Stimulated activated CD4-positive, alpha-beta T cell treated with anti-CD3 and anti-CD28 coated beads, TNF-alpha, amount 100 ng/mL, for 48 hours (primary cell): ENCODE data around the gene AFAP1L1.
"Not testable (repeated sequence)": the region's sequence is repeated elsewhere in the genome, so short reads cannot be mapped to it uniquely, and the experiment has no call there.

Source experiments
- DNase-seq, 3 donors: peaks; one replicate each; pipeline ENCODE4 v3.0.0-alpha.2; 2020; ENCODE audit warnings: low read depth in 3 of 3

Gene AFAP1L1

DNA sequence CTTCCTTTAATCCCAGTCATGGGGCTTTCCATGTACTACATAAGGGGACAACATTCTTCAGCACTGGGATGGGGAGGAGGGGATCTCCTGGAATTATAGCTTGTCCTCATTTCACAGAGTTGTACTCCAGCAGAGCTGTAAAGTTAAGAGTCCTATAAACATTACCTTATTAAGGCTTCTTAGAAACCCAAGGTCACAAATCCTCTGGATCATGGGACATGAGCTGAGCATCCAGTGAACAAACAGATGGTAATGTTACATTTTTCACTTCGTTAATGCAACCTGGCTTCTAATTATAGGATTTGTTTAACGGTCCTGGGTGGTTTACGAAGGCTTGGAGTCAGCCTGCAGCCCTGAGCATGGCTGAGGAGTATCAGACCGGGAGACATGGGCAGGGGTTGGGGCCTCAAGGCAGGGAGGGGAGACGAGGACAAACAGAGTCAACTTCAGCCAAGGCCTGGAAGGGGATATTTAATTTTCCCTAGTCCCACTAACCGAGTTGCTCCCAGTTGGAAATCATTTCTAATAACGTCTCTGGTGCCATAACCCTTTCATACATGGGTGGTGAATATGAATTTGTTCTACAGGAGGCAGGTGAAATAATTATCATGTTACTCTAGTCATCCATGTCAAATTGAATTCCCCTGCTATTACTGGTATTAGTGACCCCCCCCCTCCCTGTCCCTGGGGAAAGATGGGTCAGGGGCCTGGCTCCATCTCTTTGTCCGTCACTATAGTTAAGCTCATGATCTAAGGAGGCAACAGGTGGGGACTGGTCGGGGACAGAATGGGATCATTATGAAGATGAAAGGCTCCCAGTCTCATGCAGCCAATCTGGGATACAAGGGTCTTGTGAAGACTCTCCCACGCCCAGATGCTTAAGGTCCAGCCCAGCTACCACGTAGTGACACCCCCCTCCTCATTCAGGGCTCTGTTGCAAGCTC, 118.2 kb downstream of the AFAP1L1 start:
- DNase-seq, result no peak

DNA sequence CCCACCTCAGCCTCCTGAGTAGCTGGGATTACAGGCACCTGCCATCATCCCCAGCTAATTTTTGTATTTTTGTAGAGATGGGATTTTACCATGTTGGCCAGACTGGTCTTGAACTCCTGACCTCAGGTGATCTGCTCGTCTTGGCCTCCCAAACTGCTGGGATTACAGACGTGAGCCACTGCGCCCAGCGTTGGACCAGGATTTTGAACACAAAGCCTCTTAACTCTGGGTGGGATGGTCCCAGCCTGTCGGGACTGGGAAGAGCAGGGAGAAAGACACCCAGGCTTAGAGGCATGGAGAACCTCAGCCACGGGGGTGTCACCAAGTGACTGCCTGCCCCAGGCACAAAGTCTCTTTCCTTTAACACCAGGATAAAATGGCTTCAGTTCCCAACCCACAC, 119.4 kb downstream of the AFAP1L1 start:
- DNase-seq, result not testable (repeated sequence)
